Trophoblast cell (in vitro differentiated cells and primary cell): ENCODE data around the gene SETD3.

Source experiments
- DNase-seq, 2 donors: peaks; one replicate each; pipeline ENCODE4 v3.0.0-alpha.2; 2016
- H2AFZ ChIP-seq: 2 replicates; pipeline ENCODE4 v1.6.1; 2013; ENCODE audit warnings: low read length, moderate library complexity, mild to moderate bottlenecking; ENCODE audit not compliant: insufficient read depth, poor library complexity
- H2AK5ac ChIP-seq: 2 replicates; pipeline ENCODE4 v1.6.1; 2013; ENCODE audit warnings: mild to moderate bottlenecking, low read length
- H2BK120ac ChIP-seq: 2 replicates; pipeline ENCODE4 v1.6.1; 2013; ENCODE audit warnings: low read length, mild to moderate bottlenecking, moderate library complexity; ENCODE audit not compliant: insufficient read depth, poor library complexity
- H2BK12ac ChIP-seq: 2 replicates; pipeline ENCODE4 v1.6.1; 2013; ENCODE audit warnings: mild to moderate bottlenecking, low read length, moderate library complexity
- H2BK5ac ChIP-seq: 2 replicates; pipeline ENCODE4 v1.6.1; 2013; ENCODE audit warnings: low read length, low read depth, moderate library complexity, mild to moderate bottlenecking; ENCODE audit not compliant: poor library complexity
- H3K14ac ChIP-seq: 2 replicates; pipeline ENCODE4 v1.6.1; 2013; ENCODE audit warnings: mild to moderate bottlenecking, low read length
- H3K18ac ChIP-seq: 2 replicates; pipeline ENCODE4 v1.6.1; 2013; ENCODE audit warnings: mild to moderate bottlenecking, low read length
- H3K23ac ChIP-seq: 2 replicates; pipeline ENCODE4 v1.6.1; 2013; ENCODE audit warnings: low read length
- H3K27ac ChIP-seq: 2 replicates; pipeline ENCODE4 v1.5.1; 2013; ENCODE audit warnings: low read depth, mild to moderate bottlenecking, inconsistent platforms, low read length, moderate library complexity
- H3K27me3 ChIP-seq: 2 replicates; pipeline ENCODE4 v1.6.1; 2013; ENCODE audit warnings: inconsistent platforms, mild to moderate bottlenecking, low read length, moderate library complexity; ENCODE audit not compliant: insufficient read depth
- H3K36me3 ChIP-seq, 2 experiments: 1 replicate in 1 of 2; 2 replicates in 1 of 2; pipeline ENCODE4 v1.6.1; 2013; ENCODE audit warnings: low read length in 2 of 2, mild to moderate bottlenecking in 2 of 2, moderate library complexity in 1 of 2; ENCODE audit not compliant: insufficient read depth in 2 of 2, control insufficient read depth in 1 of 2
- H3K4ac ChIP-seq: 2 replicates; pipeline ENCODE4 v1.6.1; 2013; ENCODE audit warnings: low read depth, mild to moderate bottlenecking, low read length, moderate library complexity
- H3K4me1 ChIP-seq, 2 experiments: 1 replicate in 1 of 2; 2 replicates in 1 of 2; pipeline ENCODE4 v1.6.1; 2013; ENCODE audit warnings: low read length in 2 of 2, mild to moderate bottlenecking in 2 of 2, moderate library complexity in 1 of 2; ENCODE audit not compliant: insufficient read depth in 2 of 2, control insufficient read depth in 1 of 2
- H3K4me2 ChIP-seq: 2 replicates; pipeline ENCODE4 v1.6.1; 2013; ENCODE audit warnings: inconsistent platforms, mild to moderate bottlenecking, low read length, moderate library complexity
- H3K4me3 ChIP-seq: 2 replicates; pipeline ENCODE4 v1.5.1; 2013; ENCODE audit warnings: mild to moderate bottlenecking, low read depth, low read length, inconsistent platforms
- H3K79me1 ChIP-seq: one replicate; pipeline ENCODE4 v1.6.1; 2013; ENCODE audit warnings: low read length
- H3K79me2 ChIP-seq: 2 replicates; pipeline ENCODE4 v1.6.1; 2013; ENCODE audit warnings: low read length, mild to moderate bottlenecking; ENCODE audit not compliant: control insufficient read depth, insufficient read depth, poor library complexity
- H3K9ac ChIP-seq: 2 replicates; pipeline ENCODE4 v1.6.1; 2013; ENCODE audit warnings: mild to moderate bottlenecking, low read length
- H3K9me3 ChIP-seq: 2 replicates; pipeline ENCODE4 v1.6.1; 2013; ENCODE audit warnings: low read depth, mild to moderate bottlenecking, control low read depth, inconsistent platforms, low read length; ENCODE audit not compliant: insufficient read depth
- H4K12ac ChIP-seq: 2 replicates; pipeline ENCODE4 v1.6.1; 2013; ENCODE audit warnings: low read depth, mild to moderate bottlenecking, low read length, moderate library complexity
- H4K8ac ChIP-seq: 2 replicates; pipeline ENCODE4 v1.6.1; 2013; ENCODE audit warnings: low read depth, mild to moderate bottlenecking, low read length, moderate library complexity
- H4K91ac ChIP-seq: one replicate; pipeline ENCODE4 v1.6.1; 2013; ENCODE audit warnings: low read depth, mild to moderate bottlenecking, low read length, moderate library complexity
- WGBS: extraction: QIAGEN DNeasy Blood & Tissue Kit; methylation state at CpG from one replicate; pipeline ENCODE4 v1.1.7; 2013; ENCODE audit warnings: missing lambda C conversion rate; ENCODE audit not compliant: insufficient read length, insufficient coverage; ENCODE audit errors: extremely low coverage; 5-methylcytosine and 5-hydroxymethylcytosine counted together

The SETD3 gene

DNA sequence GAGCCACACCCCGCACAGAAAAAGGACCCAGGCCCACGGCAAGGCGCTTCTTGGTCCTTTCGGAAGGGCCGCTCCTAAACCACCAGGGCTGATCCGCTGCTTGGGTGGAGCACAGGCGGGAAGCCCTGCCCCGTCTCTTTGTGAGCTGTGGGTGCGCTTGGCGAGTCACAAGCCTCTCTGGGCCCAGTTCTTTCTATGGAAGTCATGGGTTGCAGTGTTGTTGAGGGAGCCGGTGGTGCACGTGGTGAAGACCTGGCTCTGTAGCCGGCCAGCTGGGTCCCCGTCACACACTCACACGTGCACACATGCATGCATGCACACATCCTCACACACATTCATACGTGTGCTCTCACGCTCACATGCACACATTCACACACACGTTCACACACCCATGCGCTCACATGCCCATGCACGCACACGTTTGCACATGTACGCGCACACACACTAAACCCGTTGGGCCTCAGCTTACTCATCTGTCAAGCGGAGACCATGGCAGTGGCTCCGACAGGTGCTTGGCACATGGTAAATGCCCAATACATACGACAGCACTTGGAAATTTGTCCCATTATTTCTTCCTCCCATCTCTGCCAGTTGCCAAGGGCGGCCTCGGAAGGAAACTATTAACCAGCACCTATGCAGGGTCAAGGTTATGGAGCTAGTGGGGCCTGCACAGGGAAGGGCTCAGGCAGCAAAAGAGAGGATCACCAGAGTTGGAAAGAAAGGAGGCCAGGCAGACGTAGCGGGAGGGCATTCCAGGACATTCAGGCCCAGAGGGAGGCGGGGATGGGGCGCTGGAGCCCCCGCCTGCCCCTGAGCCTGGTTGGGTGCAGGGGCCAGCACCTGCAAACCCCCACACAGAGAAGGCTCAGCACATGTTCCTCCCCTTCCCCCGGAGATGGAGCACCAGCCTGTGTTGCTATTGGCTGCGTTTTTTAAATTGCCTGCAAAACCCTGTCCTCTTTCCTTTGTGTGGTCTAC, 96.9 kb downstream of the SETD3 start:
- no peak overlapping the region for H3K9ac ChIP-seq
- no peaks in the 10 kb centered on the region for H3K36me3 ChIP-seq
- WGBS = no CpG with 5 or more reads among the region's 36 CpGs
- no peak overlapping the region for H3K4ac ChIP-seq
- no peak overlapping the region for H3K4me3 ChIP-seq
- H3K4me1 ChIP-seq = peaks cover 1 to 2% of the 10 kb centered on the region in 2 experiments
- H3K27ac ChIP-seq = no peak overlapping the region
- no peak overlapping the region for H3K18ac ChIP-seq
- H4K12ac ChIP-seq = no peak overlapping the region
- no peak overlapping the region for H3K23ac ChIP-seq
- H3K14ac ChIP-seq = no peak overlapping the region
- no peak overlapping the region for H2BK12ac ChIP-seq
- H3K4me2 ChIP-seq = no peak overlapping the region
- H3K79me2 ChIP-seq = no peaks in the 10 kb centered on the region
- H3K27me3 ChIP-seq = no peaks in the 10 kb centered on the region
- no peak overlapping the region for H2AK5ac ChIP-seq
- no peak overlapping the region for H2BK5ac ChIP-seq
- DNase-seq = no peak
- H3K79me1 ChIP-seq = no peaks in the 10 kb centered on the region
- no peak overlapping the region for H4K8ac ChIP-seq
- no peak overlapping the region for H4K91ac ChIP-seq
- no peaks in the 10 kb centered on the region for H3K9me3 ChIP-seq
- no peak overlapping the region for H2BK120ac ChIP-seq
- no peak overlapping the region for H2AFZ ChIP-seq

- Histone ChIP-seq H2BK12ac (no peak overlapping the region), H3K4me3 (no peak overlapping the region), H3K18ac (no peak overlapping the region), H3K27me3 (no peaks in the 10 kb centered on the region), H3K4me2 (no peak overlapping the region), H3K23ac (no peak overlapping the region), H3K14ac (no peak overlapping the region), H3K79me1 (no peaks in the 10 kb centered on the region), H2AK5ac (no peak overlapping the region), H3K9me3 (no peaks in the 10 kb centered on the region), H4K91ac (no peak overlapping the region), H3K4ac (no peak overlapping the region), H4K12ac (no peak overlapping the region), H2AFZ (no peak overlapping the region), H2BK5ac (no peak overlapping the region), H3K27ac (no peak overlapping the region), H3K36me3 (no peaks in the 10 kb centered on the region), H3K9ac (no peak overlapping the region), H4K8ac (no peak overlapping the region), H3K79me2 (no peaks in the 10 kb centered on the region), H2BK120ac (no peak overlapping the region), H3K4me1 (peaks cover 4 to 5% of the 10 kb centered on the region in 2 experiments)
- no CpG with 5 or more reads among the region's 18 CpGs for WGBS
- DNase-seq = peak; percentile 83 to 90
Measured at GRCh38 chr14:99382781-99383471, 97.7 kb downstream of the SETD3 start.

DNA sequence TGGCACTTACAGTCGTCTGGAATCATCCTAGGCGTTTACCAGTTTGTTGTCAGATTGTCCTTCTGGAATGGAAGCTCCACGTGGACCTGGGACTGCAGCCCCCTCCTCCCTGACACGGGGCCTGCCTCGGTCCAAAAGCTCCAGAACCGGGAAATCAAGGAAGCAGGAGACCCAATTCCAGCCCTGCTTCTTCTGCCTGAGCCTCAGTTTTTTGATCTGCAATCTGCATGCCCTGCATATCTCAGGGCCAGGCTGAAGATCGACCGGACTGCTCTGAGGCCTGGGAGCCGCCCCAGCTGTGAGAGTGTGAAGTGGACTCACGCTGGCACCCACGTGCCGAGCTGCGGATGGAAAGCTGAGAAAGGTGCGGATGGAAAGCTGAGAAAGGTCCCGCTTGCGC, 98.6 kb downstream of the SETD3 start:
- H2BK5ac ChIP-seq = no peak overlapping the region
- H3K27ac ChIP-seq = no peak overlapping the region
- H4K91ac ChIP-seq = no peak overlapping the region
- no peaks in the 10 kb centered on the region for H3K36me3 ChIP-seq
- no peak overlapping the region for H3K14ac ChIP-seq
- H2AFZ ChIP-seq = no peak overlapping the region
- no peak overlapping the region for H3K4me2 ChIP-seq
- no peak overlapping the region for H3K4me3 ChIP-seq
- no peak overlapping the region for H3K4ac ChIP-seq
- H4K12ac ChIP-seq = no peak overlapping the region
- no peak overlapping the region for H3K23ac ChIP-seq
- H3K4me1 ChIP-seq = peaks cover 4 to 5% of the 10 kb centered on the region in 2 experiments
- H3K79me2 ChIP-seq = no peaks in the 10 kb centered on the region
- no peak overlapping the region for H3K18ac ChIP-seq
- no peak overlapping the region for H4K8ac ChIP-seq
- no CpG with 5 or more reads among the region's 16 CpGs for WGBS
- no peak overlapping the region for H2AK5ac ChIP-seq
- H3K79me1 ChIP-seq = no peaks in the 10 kb centered on the region
- peak in 1 of 2 donors; percentile 51 for DNase-seq
- H2BK120ac ChIP-seq = no peak overlapping the region
- no peak overlapping the region for H3K9ac ChIP-seq
- H3K27me3 ChIP-seq = no peaks in the 10 kb centered on the region
- H2BK12ac ChIP-seq = no peak overlapping the region
- no peaks in the 10 kb centered on the region for H3K9me3 ChIP-seq

DNA sequence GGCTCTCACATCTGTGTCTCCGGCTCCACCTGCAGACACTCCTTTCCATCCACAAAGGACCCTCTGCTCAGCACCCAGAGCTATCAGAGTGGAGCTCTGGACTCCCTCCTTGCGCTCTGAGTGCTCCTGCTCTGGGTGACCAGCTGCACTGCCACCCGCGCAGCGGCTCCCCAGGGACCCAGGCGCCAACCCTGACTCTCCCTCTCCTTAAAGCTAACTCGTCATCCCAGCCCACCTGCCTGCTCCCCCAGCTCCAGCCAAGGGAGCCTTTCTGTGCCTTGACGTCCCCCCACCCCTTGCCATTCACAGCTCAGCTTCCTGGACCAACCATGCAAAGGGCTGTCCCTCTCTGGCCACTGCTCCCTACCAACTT, 99.0 kb downstream of the SETD3 start:
- no peaks in the 10 kb centered on the region for H3K79me1 ChIP-seq
- DNase-seq = no peak
- no peak overlapping the region for H2AK5ac ChIP-seq
- no peak overlapping the region for H3K9ac ChIP-seq
- WGBS = no CpG with 5 or more reads among the region's 8 CpGs
- no peak overlapping the region for H4K12ac ChIP-seq
- no peaks in the 10 kb centered on the region for H3K9me3 ChIP-seq
- no peak overlapping the region for H3K27ac ChIP-seq
- no peaks in the 10 kb centered on the region for H3K36me3 ChIP-seq
- no peak overlapping the region for H2BK12ac ChIP-seq
- H3K18ac ChIP-seq = no peak overlapping the region
- H3K4me2 ChIP-seq = no peak overlapping the region
- H3K23ac ChIP-seq = no peak overlapping the region
- no peak overlapping the region for H3K4ac ChIP-seq
- no peaks in the 10 kb centered on the region for H3K27me3 ChIP-seq
- H3K79me2 ChIP-seq = no peaks in the 10 kb centered on the region
- no peak overlapping the region for H4K91ac ChIP-seq
- no peak overlapping the region for H3K4me3 ChIP-seq
- no peak overlapping the region for H2BK5ac ChIP-seq
- peaks cover 4 to 5% of the 10 kb centered on the region in 2 experiments for H3K4me1 ChIP-seq
- H2AFZ ChIP-seq = no peak overlapping the region
- no peak overlapping the region for H4K8ac ChIP-seq
- H3K14ac ChIP-seq = no peak overlapping the region
- no peak overlapping the region for H2BK120ac ChIP-seq
